ENCODE data around the gene SEMA6A. TPM values are rescaled to one million over a fixed set of nuclear protein-coding genes. Genes with fewer than 3 reads are reported as not detected.

SEMA6A gene
- total RNA-seq, 2 experiments from 2014 or later: not detected

DNA sequence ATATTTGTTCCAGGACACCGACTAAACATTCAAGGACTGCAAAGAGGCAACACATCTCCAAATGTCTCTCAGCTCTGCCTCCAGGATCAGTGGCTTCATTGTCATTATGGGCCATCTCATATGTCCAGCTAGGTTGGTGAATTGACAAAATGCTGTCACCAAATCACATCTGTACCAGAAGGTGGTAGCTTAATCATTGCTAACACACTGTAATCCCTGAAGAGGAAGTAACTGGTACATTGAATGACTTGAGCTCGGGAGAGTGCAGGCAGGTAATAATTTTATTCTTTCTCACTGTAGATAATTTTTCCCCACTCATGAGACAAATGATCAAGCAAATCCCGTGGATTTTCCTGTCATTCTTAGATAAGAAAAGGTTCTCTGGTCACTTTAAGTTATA, 169.8 kb downstream of the SEMA6A start:
- Mint-ChIP-seq H3K36me3 (peaks cover 11% of the 10 kb centered on the region), H3K27me3 (no peaks in the 10 kb centered on the region)

DNA sequence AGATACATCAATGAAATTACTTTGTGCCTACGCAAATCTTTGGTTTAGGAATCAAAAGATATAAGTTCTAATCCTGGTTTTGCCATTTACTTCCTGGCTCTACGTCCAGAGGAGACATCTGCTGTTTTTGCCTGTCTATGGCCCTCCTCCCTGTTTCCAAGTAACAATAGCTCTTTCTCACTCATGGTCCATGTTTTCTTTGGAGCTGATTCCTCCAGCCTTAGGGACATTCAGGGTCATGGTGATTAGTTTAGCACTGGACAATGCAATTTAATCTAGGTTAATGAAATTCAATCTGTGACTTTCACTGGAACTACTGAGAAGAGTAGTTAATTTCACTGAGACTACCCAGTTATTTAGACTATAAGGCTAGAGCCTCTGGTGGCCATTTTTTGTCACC, 170.6 kb downstream of the SEMA6A start:
- H3K9me3 Mint-ChIP-seq: no peaks in the 10 kb centered on the region
- DNase-seq: no peak
- no peaks in the 10 kb centered on the region for H3K4me1 Mint-ChIP-seq
- no peak overlapping the region for H3K4me3 Mint-ChIP-seq
- H3K27ac Mint-ChIP-seq: no peak overlapping the region
- peaks cover 15% of the 10 kb centered on the region for H3K36me3 Mint-ChIP-seq
- no peaks in the 10 kb centered on the region for H3K27me3 Mint-ChIP-seq

More for the DNA sequence above, 169.8 kb downstream of the SEMA6A start:
- no peaks in the 10 kb centered on the region for H3K4me1 Mint-ChIP-seq
- DNase-seq: no peak
- H3K27ac Mint-ChIP-seq: no peak overlapping the region
- H3K9me3 Mint-ChIP-seq: no peaks in the 10 kb centered on the region
- H3K4me3 Mint-ChIP-seq: no peak overlapping the region

DNA sequence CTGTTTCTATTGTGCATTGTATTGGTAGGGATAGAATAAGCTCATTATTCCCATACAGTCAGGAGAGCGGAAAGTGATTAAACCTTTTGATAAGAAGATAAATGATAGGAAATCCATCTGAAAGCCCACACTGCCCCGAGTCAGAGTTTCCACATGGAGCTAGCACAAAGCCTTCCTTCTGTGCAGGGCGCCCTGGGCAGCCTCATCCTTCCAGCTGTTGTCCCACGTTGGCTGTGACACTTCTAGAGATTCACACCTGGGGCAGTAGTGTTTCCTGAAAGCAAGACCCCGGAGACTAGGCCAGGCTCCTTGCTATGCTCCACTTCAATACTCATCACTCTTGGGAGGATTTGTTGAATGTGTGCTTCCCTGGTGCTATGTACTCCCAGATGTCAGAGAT, 172.4 kb downstream of the SEMA6A start:
- Mint-ChIP-seq H3K4me1 (no peaks in the 10 kb centered on the region), H3K4me3 (no peak overlapping the region), H3K9me3 (no peaks in the 10 kb centered on the region), H3K27ac (no peak overlapping the region), H3K36me3 (peaks cover 12% of the 10 kb centered on the region), H3K27me3 (no peaks in the 10 kb centered on the region)
- no peak for DNase-seq

DNA sequence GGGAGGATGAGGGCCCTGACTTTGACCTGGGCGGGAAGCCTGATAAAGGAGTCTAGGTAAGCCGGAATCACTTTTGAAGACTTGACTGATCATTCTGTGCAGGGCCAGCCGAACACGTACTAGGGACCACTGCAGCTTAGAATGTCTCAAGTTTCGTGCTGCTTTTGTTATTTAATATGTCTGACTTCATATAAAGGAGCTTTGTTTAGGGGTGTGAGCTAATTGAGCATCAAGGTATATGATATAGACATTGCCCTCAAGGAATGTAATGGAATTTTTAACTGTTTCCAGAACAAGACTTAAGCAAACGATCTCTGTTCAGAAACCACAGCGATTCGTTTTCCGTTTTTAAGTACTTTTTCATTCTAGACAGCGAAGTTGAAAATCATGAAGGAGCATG, 173.0 kb downstream of the SEMA6A start:
- Mint-ChIP-seq H3K4me1 (no peaks in the 10 kb centered on the region), H3K4me3 (no peak overlapping the region), H3K9me3 (no peaks in the 10 kb centered on the region), H3K27me3 (no peaks in the 10 kb centered on the region), H3K27ac (no peak overlapping the region), H3K36me3 (peaks cover 11% of the 10 kb centered on the region)
- DNase-seq: no peak

DNA sequence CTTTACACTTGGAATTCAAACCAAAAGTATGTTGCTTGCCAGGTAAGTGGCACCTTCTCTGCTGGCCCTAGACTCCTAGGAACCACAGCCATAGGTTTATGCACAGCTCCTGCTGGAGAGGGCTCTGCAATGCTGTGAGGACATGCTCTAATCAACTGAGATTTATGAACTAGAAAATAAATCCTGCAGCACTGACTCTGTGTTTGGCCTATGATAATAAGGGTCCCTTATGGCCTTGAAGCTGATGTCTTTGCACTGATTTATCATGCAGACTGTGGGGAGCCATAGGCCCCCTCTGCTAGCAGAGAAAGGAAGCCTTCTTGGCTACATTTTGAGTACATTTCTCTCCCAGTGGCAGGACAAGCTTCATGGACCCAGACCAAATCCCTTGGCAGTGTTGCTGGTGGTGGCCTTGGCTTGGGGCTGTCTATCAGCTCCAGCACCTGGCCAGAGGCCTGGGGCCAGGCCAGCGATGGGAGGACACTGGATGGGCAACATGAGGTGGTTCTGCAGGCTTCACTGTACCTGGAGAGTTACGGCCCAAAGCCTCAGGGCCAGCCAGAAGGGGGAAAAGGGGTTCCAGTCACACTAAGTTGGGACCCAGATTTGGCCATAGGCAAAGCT, 178.0 kb downstream of the SEMA6A start:
- DNase-seq: no peak
- Mint-ChIP-seq H3K27me3 (no peaks in the 10 kb centered on the region), H3K27ac (no peak overlapping the region), H3K9me3 (peaks cover 6% of the 10 kb centered on the region), H3K4me3 (no peak overlapping the region), H3K4me1 (no peaks in the 10 kb centered on the region), H3K36me3 (peaks cover 7% of the 10 kb centered on the region)

DNA sequence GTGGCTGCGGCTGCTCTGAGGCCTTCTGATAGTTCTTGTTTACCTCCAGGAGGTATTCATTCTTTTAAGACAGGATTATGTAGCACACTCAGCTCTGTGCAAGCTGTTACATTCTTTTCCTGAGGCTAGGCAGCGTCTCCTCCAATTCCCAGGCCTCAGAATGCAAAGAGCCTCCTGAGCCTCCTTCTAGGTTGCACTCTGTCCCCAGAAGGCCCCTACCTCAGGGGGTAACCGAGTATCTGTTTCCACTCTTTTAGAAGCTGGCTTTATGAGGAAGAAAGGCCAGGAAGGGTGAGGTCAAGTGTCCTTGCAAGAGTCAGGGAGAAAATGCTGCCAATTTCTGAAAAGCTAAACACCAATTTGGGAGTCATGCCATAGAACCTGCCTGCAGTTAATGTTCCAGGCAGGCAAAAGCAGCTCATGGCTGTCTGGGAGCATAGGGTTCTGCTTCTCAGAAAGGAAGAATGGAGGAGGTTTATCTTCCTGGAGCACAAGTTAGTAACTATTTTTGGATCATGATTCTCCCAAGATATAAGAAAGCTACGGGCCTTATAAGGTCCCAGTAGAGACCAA, 178.9 kb downstream of the SEMA6A start:
- DNase-seq: no peak
- H3K4me1 Mint-ChIP-seq: no peaks in the 10 kb centered on the region
- no peak overlapping the region for H3K27ac Mint-ChIP-seq
- peaks cover 7% of the 10 kb centered on the region for H3K9me3 Mint-ChIP-seq
- H3K4me3 Mint-ChIP-seq: no peak overlapping the region
- peaks cover 8% of the 10 kb centered on the region for H3K36me3 Mint-ChIP-seq
- H3K27me3 Mint-ChIP-seq: no peaks in the 10 kb centered on the region

DNA sequence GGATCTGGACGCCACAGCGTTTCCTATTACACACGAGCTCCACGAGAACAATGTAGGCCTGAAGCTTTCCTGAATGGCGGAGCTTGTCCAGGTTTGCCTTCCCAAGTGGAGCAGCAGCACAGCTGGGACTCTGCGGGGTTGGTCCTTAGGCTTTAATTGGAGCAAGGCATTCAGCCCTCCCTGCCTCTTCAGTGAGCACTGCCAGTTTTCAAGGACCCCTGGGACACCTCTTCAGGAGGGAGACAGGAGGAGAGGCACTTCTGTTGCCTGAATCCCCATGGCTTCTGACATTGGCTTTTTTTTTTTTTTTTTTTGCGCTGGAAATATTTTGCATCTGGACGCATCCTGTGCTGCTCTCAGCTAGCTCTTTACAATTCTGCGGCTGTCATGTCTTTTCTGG, 179.4 kb downstream of the SEMA6A start:
- H3K9me3 Mint-ChIP-seq: peaks cover 7% of the 10 kb centered on the region
- DNase-seq: no peak
- peaks cover 8% of the 10 kb centered on the region for H3K36me3 Mint-ChIP-seq
- no peak overlapping the region for H3K27ac Mint-ChIP-seq
- H3K4me3 Mint-ChIP-seq: no peak overlapping the region
- H3K4me1 Mint-ChIP-seq: no peaks in the 10 kb centered on the region
- no peaks in the 10 kb centered on the region for H3K27me3 Mint-ChIP-seq

DNA sequence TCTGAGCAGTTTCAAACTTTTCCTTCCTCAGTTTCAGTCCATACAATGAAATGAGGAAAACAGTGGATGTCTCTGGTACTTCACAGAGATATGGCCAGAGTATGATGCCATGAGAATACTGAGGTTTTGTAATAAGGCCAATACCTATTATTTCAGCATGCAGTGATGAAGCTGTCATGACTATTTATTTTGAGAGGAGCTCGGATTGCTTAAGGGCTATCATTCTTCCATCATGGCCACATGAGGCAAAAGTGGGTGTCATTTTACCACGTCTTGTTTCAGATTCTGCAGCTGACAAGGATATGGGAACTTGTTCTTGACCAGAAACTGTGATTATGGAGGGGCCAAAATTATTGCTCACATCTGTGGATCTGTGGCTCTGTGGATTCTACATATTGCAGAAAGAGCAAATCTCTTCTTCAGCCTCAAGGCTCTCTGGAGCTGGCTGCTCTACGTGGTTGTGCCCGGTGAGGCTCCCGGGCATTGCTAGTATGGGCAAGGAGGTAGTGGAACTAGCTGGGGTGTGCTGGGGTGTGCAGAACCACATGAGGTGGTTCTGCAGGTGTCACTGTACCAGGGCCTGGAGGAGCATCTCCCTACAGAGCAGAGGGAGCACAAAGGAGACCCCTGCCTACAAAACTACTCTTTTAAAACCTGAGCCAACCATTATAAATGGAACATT, 180.3 kb downstream of the SEMA6A start:
- Mint-ChIP-seq H3K4me1 (no peaks in the 10 kb centered on the region), H3K9me3 (peaks cover 7% of the 10 kb centered on the region), H3K4me3 (no peak overlapping the region), H3K27me3 (no peaks in the 10 kb centered on the region), H3K27ac (no peak overlapping the region), H3K36me3 (peaks cover 12% of the 10 kb centered on the region)
- DNase-seq: no peak
